Gastrocnemius medialis (tissue), 4 donors: ENCODE measurements around the gene BCL2.
A peak's percentile ranks its signal among the peaks of the same experiment; 100 is the strongest.

Experiments used
- CTCF ChIP-seq, 5 experiments: fragments of 450-650 bp in 3 of 5; fragments of 200-600 bp in 2 of 5; sonication (generic) in 2 of 5; IDR thresholded peaks in 4 of 5; conservative IDR thresholded peaks in 1 of 5; 1 replicate in 4 of 5; 2 replicates in 1 of 5; pipeline ENCODE4 v1.5.1; 2016 to 2019; ENCODE audit warnings: antibody characterized with exemption in 5 of 5, mild to moderate bottlenecking in 3 of 5, moderate library complexity in 3 of 5
- POLR2A ChIP-seq, 2 donors: fragments of 450-650 bp; IDR thresholded peaks; one replicate each; pipeline ENCODE4 v1.6.1; 2017; ENCODE audit warnings: antibody characterized with exemption in 2 of 2, mild to moderate bottlenecking in 2 of 2, moderate library complexity in 2 of 2

DNA sequence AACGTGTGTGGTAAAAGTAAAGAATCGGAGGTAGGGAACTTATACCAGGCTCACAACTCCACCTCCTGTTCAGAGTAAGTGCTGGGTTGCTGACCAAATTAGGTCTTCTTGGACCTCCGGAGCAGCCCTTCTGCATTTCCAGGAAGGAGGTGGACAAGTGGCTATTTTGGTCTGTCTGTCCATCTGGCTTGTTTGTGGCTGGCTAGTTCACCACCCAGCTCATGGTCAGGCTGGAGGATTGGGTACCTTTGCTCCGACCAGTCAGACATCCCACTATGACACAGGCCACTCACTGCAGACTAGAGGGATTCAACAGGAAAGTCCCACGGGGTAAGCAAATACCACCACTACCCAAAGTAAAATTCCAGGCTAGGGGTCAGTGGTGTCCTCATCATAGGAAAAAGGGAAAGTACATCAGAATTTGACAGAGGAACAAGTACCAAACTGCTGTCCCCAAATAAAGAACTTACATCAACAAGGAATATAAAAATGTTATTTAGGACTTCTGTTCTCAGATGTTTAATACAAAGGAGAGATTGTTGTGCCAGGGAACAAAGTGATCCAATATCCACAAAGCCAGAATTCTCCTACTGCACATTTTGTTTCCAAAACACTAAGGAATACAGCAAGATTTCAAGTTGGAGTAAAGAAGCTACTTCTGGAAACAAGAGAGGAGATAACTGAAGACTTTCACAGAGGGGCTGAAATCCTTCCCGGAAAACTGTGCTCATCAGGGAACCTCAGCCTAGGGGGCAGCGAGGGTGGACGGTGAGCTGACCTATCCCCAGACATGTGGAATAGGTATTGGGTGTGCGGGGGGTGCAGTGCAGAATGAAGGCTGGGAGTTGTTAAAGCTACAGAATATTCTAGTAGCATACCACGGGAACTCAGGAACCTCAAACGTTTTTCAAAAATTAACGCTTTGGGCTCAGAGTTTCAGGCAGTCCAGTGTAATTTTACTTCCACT, 56.9 kb downstream of the BCL2 start:
- peak in 3 of 5 experiments; percentile 7 to 26 (median 14) for TF ChIP-seq CTCF (IDR thresholded peaks at IDR 0.05 in 4 of 5, conservative IDR thresholded peaks at IDR 0.05 in 1 of 5)
- peak in 1 of 2 donors; percentile 24 for TF ChIP-seq POLR2A (IDR thresholded peaks at IDR 0.05)
